Neural progenitor cell (in vitro differentiated cells): ENCODE results near the gene RUNX1. TPM values are rescaled to one million over a fixed set of nuclear protein-coding genes. Genes with fewer than 3 reads are reported as not detected.

Experiments used
- DNase-seq: peaks from one replicate; pipeline ENCODE4 v3.0.0-alpha.2; 2016; ENCODE audit warnings: low spot score
- H2AFZ ChIP-seq: fragments of 200-600 bp; sonication (generic); replicated peaks from 2 replicates; pipeline ENCODE4 v1.6.1; 2016; ENCODE audit warnings: antibody characterized with exemption
- H3F3A ChIP-seq: fragments of 200-600 bp; sonication (generic); 2 replicates; pipeline ENCODE4 v1.6.1; 2016; ENCODE audit warnings: antibody characterized with exemption, low read depth
- H3K27ac ChIP-seq: fragments of 200-600 bp; sonication (generic); 2 replicates; pipeline ENCODE4 v1.5.1; 2016; ENCODE audit warnings: mild to moderate bottlenecking
- H3K27me3 ChIP-seq: fragments of 200-600 bp; sonication (generic); 2 replicates; pipeline ENCODE4 v1.6.1; 2016; ENCODE audit warnings: mild to moderate bottlenecking, moderate library complexity
- H3K36me3 ChIP-seq: fragments of 200-600 bp; sonication (generic); 2 replicates; pipeline ENCODE4 v1.5.1; 2016
- H3K4me1 ChIP-seq: fragments of 200-600 bp; sonication (generic); 2 replicates; pipeline ENCODE4 v1.6.1; 2016; ENCODE audit warnings: mixed run types
- H3K4me2 ChIP-seq: fragments of 200-600 bp; sonication (generic); 2 replicates; pipeline ENCODE4 v1.6.1; 2016
- H3K4me3 ChIP-seq: fragments of 200-600 bp; sonication (generic); 2 replicates; pipeline ENCODE4 v1.5.1; 2016
- H3K79me2 ChIP-seq: fragments of 200-600 bp; sonication (generic); 2 replicates; pipeline ENCODE4 v1.6.1; 2016; ENCODE audit warnings: low read depth
- H3K9ac ChIP-seq: fragments of 200-600 bp; sonication (generic); 2 replicates; pipeline ENCODE4 v1.6.1; 2016
- H3K9me3 ChIP-seq: fragments of 200-600 bp; sonication (generic); 2 replicates; pipeline ENCODE4 v1.5.1; 2016; ENCODE audit warnings: low read depth
- H4K20me1 ChIP-seq: fragments of 200-600 bp; sonication (generic); 2 replicates; pipeline ENCODE4 v1.6.1; 2016; ENCODE audit warnings: low read depth
- H3K27ac Mint-ChIP-seq: 3 replicates; pipeline ENCODE4 v1.8.0; 2021; ENCODE audit warnings: mixed read lengths
- H3K27me3 Mint-ChIP-seq: 2 replicates; pipeline ENCODE4 v1.8.0; 2022; ENCODE audit warnings: low read depth, mild to moderate bottlenecking, inconsistent platforms, moderate library complexity, mixed read lengths; ENCODE audit not compliant: insufficient read depth
- H3K36me3 Mint-ChIP-seq: 3 replicates; pipeline ENCODE4 v1.8.0; 2021; ENCODE audit warnings: mixed read lengths
- H3K4me1 Mint-ChIP-seq: 3 replicates; pipeline ENCODE4 v1.8.0; 2021; ENCODE audit warnings: mixed read lengths
- H3K4me3 Mint-ChIP-seq: 3 replicates; pipeline ENCODE4 v1.8.0; 2021; ENCODE audit warnings: mild to moderate bottlenecking, moderate library complexity, mixed read lengths
- H3K9me3 Mint-ChIP-seq: 3 replicates; pipeline ENCODE4 v1.8.0; 2020; ENCODE audit warnings: mixed read lengths
- EZH2 ChIP-seq: fragments of 200-600 bp; sonication (generic); IDR thresholded peaks from 2 replicates; pipeline ENCODE4 v1.6.1; 2017; ENCODE audit warnings: antibody characterized with exemption, mild to moderate bottlenecking, moderate library complexity
- EZH2phosphoT487 ChIP-seq: fragments of 200-600 bp; sonication (generic); IDR thresholded peaks from 2 replicates; pipeline ENCODE4 v1.6.1; 2017; ENCODE audit warnings: antibody characterized with exemption
- total RNA-seq: library from RNA; depleted of rRNA; stranded (reverse); fragments of >200 nt; gene quantifications from 2 replicates; pipeline ENCODE4 v1.2.3, GENCODE V29; 2015; ENCODE audit warnings: low replicate concordance
- TF ChIP-seq, protein P1 (sequence below): fragments of 200-600 bp; sonication (generic); IDR thresholded peaks from 2 replicates; pipeline ENCODE4 v1.5.1; 2017; ENCODE audit warnings: antibody characterized with exemption, mild to moderate bottlenecking

The RUNX1 gene
- total RNA-seq, 1 donor from 2014 or later: 0.09 TPM

DNA sequence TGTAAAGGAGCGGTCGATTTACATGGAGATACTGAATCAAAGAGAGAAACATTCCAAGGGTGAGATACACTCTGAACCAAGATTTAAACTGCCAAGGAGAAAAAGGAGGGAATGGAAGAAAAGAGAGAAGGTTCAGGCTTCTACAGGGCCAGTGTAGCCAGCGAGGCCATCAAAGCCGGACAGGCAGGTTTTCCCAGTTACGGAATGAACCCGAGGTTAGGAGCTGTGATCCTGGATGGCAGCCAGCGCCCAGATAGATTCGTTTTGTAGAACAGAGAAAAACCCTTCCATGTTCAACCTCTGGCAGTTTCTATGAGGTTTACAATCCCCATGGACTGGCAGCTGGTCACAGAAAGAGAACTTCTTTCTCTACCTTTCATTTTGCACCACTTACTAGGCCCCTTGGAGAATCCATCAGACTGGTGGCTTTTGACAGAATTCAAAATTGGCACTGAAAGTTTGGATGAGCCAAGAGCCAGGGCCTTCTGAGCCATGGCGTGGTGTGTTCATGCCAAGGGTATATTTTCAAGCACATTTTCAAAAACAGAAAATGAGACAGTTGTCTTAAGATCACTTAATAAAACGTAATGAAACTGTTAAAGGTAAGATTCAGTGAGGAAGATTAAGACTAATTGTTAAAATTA is 171.5 kb downstream of the RUNX1 start:
- no peaks in the 10 kb centered on the region for H3K36me3 Mint-ChIP-seq
- H3K27ac Mint-ChIP-seq: no peak overlapping the region
- no peak overlapping the region for H2AFZ ChIP-seq
- H3K27me3 Mint-ChIP-seq: peaks cover 2% of the 10 kb centered on the region
- no peaks in the 10 kb centered on the region for H4K20me1 ChIP-seq
- H3K79me2 ChIP-seq: no peaks in the 10 kb centered on the region
- no peaks in the 10 kb centered on the region for H3F3A ChIP-seq
- no peaks in the 10 kb centered on the region for H3K9me3 Mint-ChIP-seq
- no peak for DNase-seq
- H3K36me3 ChIP-seq: no peaks in the 10 kb centered on the region
- H3K9me3 ChIP-seq: no peaks in the 10 kb centered on the region
- H3K9ac ChIP-seq: no peak overlapping the region
- no peak for TF ChIP-seq EZH2
- TF ChIP-seq, protein P1, sequence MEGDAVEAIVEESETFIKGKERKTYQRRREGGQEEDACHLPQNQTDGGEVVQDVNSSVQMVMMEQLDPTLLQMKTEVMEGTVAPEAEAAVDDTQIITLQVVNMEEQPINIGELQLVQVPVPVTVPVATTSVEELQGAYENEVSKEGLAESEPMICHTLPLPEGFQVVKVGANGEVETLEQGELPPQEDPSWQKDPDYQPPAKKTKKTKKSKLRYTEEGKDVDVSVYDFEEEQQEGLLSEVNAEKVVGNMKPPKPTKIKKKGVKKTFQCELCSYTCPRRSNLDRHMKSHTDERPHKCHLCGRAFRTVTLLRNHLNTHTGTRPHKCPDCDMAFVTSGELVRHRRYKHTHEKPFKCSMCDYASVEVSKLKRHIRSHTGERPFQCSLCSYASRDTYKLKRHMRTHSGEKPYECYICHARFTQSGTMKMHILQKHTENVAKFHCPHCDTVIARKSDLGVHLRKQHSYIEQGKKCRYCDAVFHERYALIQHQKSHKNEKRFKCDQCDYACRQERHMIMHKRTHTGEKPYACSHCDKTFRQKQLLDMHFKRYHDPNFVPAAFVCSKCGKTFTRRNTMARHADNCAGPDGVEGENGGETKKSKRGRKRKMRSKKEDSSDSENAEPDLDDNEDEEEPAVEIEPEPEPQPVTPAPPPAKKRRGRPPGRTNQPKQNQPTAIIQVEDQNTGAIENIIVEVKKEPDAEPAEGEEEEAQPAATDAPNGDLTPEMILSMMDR: no peak
- no peak for TF ChIP-seq EZH2phosphoT487
- H3K27me3 ChIP-seq: peaks cover 25% of the 10 kb centered on the region
- no peaks in the 10 kb centered on the region for H3K4me1 Mint-ChIP-seq
- H3K4me3 ChIP-seq: no peak overlapping the region
- no peak overlapping the region for H3K4me2 ChIP-seq
- H3K27ac ChIP-seq: no peak overlapping the region
- no peak overlapping the region for H3K4me3 Mint-ChIP-seq
- H3K4me1 ChIP-seq: no peaks in the 10 kb centered on the region

DNA sequence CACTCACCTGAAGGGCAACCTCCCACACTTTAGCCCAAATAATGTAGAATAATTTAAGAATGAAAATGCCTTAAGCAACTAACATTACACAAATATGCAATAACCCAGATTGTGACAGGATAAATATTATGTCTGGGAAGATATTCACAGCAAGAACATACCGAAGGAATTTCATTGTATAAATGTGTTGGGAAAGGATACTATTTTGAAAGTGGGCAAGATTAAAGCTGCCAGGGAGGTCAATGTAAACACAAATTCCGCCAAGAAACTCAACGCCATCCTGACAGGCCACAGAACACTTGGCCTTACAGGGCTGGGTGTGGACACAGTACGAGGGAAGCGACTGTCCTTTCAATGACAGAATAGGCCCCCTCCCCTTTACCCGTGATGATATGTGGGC is 173.3 kb downstream of the RUNX1 start:
- no peak overlapping the region for H3K27ac ChIP-seq
- TF ChIP-seq, protein P1: no peak
- TF ChIP-seq EZH2 (no peak), EZH2phosphoT487 (no peak)
- peaks cover 2% of the 10 kb centered on the region for H3K27me3 Mint-ChIP-seq
- no peaks in the 10 kb centered on the region for H3K4me1 ChIP-seq
- H3K4me3 ChIP-seq: no peak overlapping the region
- no peaks in the 10 kb centered on the region for H3K9me3 Mint-ChIP-seq
- no peaks in the 10 kb centered on the region for H3K79me2 ChIP-seq
- no peak overlapping the region for H3K27ac Mint-ChIP-seq
- H3K4me1 Mint-ChIP-seq: no peaks in the 10 kb centered on the region
- no peak for DNase-seq
- no peak overlapping the region for H3K4me2 ChIP-seq
- H3K27me3 ChIP-seq: peaks cover 15% of the 10 kb centered on the region
- no peak overlapping the region for H3K4me3 Mint-ChIP-seq
- H3K36me3 ChIP-seq: no peaks in the 10 kb centered on the region
- H4K20me1 ChIP-seq: no peaks in the 10 kb centered on the region
- no peak overlapping the region for H3K9ac ChIP-seq
- no peaks in the 10 kb centered on the region for H3K36me3 Mint-ChIP-seq
- H3F3A ChIP-seq: no peaks in the 10 kb centered on the region
- no peak overlapping the region for H2AFZ ChIP-seq
- H3K9me3 ChIP-seq: no peaks in the 10 kb centered on the region

DNA sequence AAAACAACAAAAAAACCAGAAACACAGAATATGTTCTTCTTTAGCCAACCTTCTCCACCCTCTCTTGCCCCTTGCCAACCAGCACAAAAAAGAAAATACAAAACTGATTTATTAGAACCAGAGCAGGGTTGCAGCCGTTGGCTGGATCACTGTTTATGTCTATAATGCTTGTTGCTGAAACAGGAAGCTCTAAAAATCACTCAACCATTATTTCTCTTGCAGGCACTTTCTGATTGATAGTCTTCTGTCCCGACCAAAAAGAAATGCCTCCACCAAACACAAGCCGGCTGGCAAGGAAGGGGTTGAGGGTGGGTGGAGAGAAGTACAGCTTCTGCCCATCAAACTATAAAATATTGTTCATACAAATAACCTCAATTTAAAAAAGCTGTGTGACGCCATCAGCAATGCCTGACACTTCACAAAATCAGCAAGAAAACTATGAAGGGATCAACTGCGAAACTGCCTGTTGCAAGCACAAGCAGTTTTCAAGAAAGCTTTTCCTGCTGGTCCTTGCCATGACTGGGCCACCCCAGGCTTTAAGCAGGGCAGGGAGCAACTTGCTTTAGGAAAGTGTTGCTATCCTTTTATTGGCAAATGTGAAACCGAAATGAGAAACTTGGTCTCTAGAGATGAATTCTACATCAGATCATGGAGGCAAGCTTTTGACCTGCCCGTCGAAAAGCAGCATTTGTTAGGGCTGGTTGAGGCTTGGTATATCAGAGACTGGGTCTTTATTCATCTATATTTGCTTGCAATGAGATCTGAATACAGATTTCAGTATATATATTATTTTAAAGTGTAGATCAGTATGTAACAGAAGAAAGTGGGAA is 174.2 kb downstream of the RUNX1 start:
- Histone ChIP-seq H3K4me3 (no peak overlapping the region), H3K79me2 (no peaks in the 10 kb centered on the region), H2AFZ (no peak overlapping the region), H3K4me2 (no peak overlapping the region), H3K9me3 (no peaks in the 10 kb centered on the region), H3K36me3 (no peaks in the 10 kb centered on the region), H3F3A (no peaks in the 10 kb centered on the region), H3K9ac (no peak overlapping the region), H3K4me1 (no peaks in the 10 kb centered on the region), H4K20me1 (no peaks in the 10 kb centered on the region), H3K27me3 (peaks cover 7% of the 10 kb centered on the region), H3K27ac (no peak overlapping the region)
- Mint-ChIP-seq H3K9me3 (no peaks in the 10 kb centered on the region), H3K4me3 (no peak overlapping the region), H3K27ac (no peak overlapping the region), H3K4me1 (no peaks in the 10 kb centered on the region), H3K36me3 (no peaks in the 10 kb centered on the region), H3K27me3 (peaks cover 2% of the 10 kb centered on the region)
- no peak for TF ChIP-seq EZH2phosphoT487
- TF ChIP-seq, protein P1: no peak
- no peak for TF ChIP-seq EZH2
- DNase-seq: no peak
